ENCODE results near the gene SEL1L2.

The SEL1L2 gene

DNA sequence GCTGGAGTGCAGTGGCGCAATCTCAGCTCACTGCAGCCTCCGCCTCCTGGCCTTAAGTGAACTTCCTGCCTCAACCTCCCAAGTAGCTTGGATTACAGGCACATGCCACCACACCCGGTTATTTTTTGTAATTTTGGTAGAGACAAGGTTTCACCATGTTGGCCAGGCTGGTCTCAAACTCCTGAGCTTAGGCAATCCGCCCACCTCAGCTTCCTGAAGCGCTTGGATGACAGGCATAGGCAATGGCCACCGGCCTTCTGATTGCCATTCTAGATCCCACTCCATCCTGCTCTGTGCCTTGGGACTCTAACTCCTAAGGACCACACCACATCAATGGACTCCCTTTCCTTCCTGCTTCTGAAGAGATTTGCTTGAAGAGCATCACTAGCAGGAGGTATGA lies 60.6 kb downstream of the SEL1L2 start:
- DNase-seq (ENCODE audit: low read depth in 3 of 3, low spot score in 1 of 3) = no peak

DNA sequence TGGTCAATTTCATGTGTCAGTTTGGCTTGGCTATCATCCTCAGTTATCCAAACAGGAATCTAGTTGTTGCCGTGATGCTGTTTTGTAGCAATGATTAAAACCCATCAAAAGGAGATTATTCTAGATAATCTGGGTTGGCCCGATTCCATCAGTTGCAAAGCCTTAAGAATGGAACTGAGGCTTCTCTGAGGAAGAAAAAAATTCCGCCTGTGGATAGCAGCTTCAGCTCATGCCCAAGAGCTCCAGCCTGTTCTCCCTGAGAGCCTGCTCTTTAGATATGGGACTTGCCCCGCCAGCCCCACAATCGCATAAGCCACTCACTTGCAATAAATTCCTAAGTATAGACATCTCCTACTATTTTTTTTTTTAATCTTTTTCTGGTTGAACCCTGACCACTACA lies 61.5 kb downstream of the SEL1L2 start:
- no peak for DNase-seq (ENCODE audit: low read depth in 3 of 3, low spot score in 1 of 3)

DNA sequence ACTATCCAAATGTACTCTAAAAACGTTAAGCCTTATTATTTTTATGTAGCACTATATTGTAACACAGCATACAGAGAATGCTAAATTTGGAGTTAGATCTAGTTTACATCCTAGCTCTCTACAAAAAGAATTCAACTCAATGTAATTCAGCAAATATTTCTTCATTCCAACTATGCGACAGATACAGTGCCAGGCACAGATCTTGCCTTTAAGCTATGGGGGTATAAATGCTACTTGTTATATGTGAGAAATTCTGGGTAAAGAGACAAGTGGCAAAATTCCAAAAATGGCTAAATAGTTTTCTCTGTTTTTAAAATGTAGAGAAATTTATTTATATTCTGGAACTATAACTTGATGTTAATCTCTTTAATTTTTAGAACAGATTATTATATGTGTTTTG lies 63.2 kb downstream of the SEL1L2 start:
- DNase-seq (ENCODE audit: low read depth in 3 of 3, low spot score in 1 of 3) = no peak

DNA sequence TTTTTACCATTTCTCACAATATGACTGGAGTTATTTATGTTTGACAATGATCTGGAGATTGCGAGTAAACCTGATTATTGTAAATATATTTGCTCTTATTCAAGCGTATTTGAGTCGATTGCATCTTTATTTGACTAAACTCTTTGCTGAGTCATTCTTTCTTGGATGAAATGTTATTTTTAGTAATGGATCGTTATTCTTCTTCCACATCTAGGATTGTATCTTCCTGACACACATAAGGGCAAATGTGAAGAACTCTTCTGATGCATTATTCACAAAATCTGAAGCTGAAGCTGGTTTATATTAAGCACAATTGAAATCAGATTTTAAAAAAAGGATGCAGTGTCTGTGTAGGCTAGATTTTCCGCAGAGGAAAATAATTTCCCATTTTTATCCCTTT lies 68.2 kb downstream of the SEL1L2 start:
- no peak for DNase-seq (ENCODE audit: low read depth in 3 of 3, low spot score in 1 of 3)

- DNase-seq (ENCODE audit: low read depth in 3 of 3, low spot score in 1 of 3) = no peak
These were observed 75.1 kb downstream of the SEL1L2 start for GRCh38 chr20:13915284-13915683.

- no peak for DNase-seq (ENCODE audit: low read depth in 3 of 3, low spot score in 1 of 3)
These were observed 76.8 kb downstream of the SEL1L2 start for GRCh38 chr20:13913572-13913971.

DNA sequence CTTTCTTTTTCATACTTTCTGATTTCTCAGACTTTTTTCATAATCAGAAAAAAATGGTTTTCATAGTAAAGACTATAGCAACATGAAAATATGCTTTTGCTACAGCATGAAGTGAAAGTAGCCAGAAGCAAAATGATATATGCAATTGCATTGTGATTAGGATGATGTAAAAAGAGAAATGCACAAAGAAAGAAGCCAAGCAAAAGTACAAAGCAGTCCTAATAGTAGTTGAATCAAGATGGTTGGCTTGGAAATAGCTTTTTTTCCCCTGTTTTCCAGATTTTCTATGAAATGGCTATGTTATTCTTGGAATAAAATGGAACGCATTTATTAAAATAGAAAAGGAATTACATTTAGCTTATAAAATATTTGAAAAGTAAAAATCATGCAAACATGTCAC lies 77.3 kb downstream of the SEL1L2 start:
- no peak for DNase-seq (ENCODE audit: low read depth in 3 of 3, low spot score in 1 of 3)

DNA sequence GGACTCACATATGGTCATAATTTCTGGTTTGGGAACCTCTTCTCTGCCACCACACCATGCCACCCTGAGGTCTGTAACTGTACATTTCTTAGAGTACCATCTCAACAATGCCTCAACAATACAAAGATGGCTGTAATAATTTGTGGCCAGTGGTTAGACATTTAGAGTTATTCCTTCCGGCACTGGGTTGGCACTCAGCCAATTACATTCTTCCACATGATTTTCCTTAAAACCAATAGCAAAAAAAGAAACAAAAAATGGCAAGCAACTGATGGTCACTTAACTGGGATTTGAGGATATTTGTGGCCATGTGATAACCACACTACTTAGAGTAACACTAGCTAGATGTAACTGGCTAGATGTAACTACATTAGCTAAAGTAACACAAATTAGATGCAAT lies 79.9 kb downstream of the SEL1L2 start:
- DNase-seq (ENCODE audit: low read depth in 3 of 3, low spot score in 1 of 3) = no peak

GRCh38 chr20:13909067-13909466 lies 81.3 kb downstream of the SEL1L2 start:
- DNase-seq (ENCODE audit: low read depth in 3 of 3, low spot score in 1 of 3) = no peak

GRCh38 chr20:13904766-13905165 lies 85.6 kb downstream of the SEL1L2 start:
- DNase-seq (ENCODE audit: low read depth in 3 of 3, low spot score in 1 of 3) = no peak

- no peak for DNase-seq (ENCODE audit: low read depth in 3 of 3, low spot score in 1 of 3)
These were observed 89.9 kb downstream of the SEL1L2 start for GRCh38 chr20:13900496-13900895.

GRCh38 chr20:13898012-13898612 lies 92.3 kb downstream of the SEL1L2 start:
- DNase-seq (ENCODE audit: low read depth in 3 of 3, low spot score in 1 of 3) = no peak

- no peak for DNase-seq (ENCODE audit: low read depth in 3 of 3, low spot score in 1 of 3)
These were observed 98.8 kb downstream of the SEL1L2 start for GRCh38 chr20:13891575-13891974.

- no peak for DNase-seq (ENCODE audit: low read depth in 3 of 3, low spot score in 1 of 3)
These were observed 105.6 kb downstream of the SEL1L2 start for GRCh38 chr20:13884803-13885202.

DNA sequence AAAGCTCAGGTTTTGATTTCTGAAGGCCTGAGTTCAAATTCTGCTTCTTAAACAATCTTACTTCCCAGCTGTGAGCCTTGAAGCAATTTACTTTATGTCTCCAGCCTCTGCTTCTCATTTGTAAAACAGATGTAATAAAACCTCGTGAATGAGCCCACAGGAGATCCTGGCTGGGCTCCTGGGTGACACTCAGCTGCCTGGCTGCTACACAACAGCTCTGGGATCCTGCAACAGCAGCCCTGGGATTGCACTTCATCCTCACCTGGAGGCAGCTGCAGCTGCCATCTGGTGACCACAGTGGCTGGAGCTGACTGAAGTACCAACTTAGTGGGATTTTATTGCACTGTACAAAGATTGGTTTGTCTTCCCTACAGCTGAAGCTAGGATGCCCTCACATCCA lies 107.0 kb downstream of the SEL1L2 start:
- no peak for DNase-seq (ENCODE audit: low read depth in 3 of 3, low spot score in 1 of 3)

DNA sequence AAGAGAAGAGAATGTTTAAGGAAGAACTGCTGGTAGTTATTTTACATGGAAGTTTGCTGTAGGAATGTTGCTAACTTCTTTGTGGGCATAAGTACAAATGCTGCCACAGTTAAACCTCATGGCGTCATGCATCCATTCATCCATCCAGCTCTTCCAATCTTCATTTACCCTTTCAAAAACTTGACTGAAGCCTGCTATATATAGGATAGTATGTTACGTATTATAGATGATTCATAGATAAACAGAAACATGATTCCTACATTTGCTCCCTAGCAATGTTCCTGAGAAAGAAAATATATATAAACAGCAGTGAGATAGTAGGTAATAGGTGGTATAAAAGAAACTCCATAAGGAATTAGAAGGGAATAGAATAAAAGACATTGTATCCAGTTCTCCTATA lies 111.8 kb downstream of the SEL1L2 start:
- DNase-seq (ENCODE audit: low read depth in 3 of 3, low spot score in 1 of 3) = no peak

DNA sequence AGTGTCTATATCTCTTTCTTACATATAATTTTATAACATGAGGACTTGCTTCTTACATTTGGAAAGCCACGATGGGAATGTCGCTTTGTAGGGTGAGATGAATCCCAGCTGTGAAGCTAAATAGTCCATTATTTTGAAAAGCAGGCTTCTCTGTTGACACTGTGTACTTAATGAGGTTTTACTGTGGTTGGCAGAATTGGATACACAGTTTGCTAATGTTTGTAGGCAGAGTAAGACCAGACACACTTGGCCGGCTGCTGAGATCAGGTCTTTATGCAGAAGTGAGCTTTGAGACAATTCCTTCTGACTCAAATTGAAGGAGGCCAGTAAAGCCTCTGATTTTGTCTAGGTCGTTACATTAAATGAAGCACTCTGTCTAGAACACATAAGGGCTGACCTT lies 112.6 kb downstream of the SEL1L2 start:
- no peak for DNase-seq (ENCODE audit: low read depth in 3 of 3, low spot score in 1 of 3)

- DNase-seq (ENCODE audit: low read depth in 3 of 3, low spot score in 1 of 3) = no peak
These were observed 115.1 kb downstream of the SEL1L2 start for GRCh38 chr20:13875265-13875811.

GRCh38 chr20:13874394-13875157 lies 115.8 kb downstream of the SEL1L2 start:
- no peak for DNase-seq (ENCODE audit: low read depth in 3 of 3, low spot score in 1 of 3)

GRCh38 chr20:13873831-13874230 lies 116.6 kb downstream of the SEL1L2 start:
- no peak for DNase-seq (ENCODE audit: low read depth in 3 of 3, low spot score in 1 of 3)

DNA sequence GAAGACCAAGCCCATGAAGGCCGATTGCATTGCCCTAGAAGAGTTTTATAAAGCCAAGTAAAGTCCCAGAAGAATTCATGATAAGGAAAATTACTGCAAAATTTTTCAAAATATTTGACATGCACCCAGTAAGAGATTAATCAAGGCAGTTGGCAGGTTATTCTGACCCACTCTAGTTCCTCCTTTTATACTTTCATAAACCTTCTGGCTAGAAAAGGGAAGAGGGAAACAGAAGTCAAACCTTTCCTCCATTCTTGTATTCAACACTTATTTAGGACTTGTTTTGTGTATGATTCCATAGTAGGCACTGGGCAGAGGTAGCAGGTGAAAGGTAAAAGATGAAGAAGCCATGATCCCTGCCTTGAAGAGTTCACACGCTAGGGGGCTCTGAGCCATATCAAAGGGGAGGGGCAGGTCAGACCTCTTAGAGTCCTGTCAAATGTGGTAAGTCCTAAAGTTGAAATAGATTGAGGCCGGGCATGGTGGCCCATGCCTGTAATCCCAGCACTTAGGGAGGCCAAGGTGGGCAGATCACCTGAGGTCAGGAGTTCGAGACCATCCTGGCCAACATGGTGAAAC lies 120.2 kb downstream of the SEL1L2 start:
- DNase-seq (ENCODE audit: low read depth in 3 of 3, low spot score in 1 of 3) = no peak

DNA sequence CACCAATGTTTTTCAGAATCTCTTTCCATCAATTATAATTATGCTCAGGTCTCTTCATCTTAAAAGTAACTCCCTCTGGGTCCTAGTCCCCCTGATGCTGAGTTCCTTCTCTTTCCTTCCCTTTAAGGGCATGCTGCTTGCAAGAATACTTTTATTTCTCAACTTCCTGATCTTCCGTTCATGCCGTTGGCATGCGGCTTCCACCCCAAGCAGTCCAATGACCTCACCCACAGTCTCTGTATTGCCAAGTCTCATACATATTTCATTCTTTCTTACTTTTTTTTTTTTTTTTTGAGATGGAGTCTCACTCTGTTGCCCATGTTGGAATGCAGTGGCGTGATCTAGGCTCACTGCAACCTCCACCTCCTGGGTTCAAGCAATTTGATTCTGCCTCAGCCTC lies 122.1 kb downstream of the SEL1L2 start:
- no peak for DNase-seq (ENCODE audit: low read depth in 3 of 3, low spot score in 1 of 3)
